HEK293 (cell line): ENCODE measurements around the gene CYP11A1.

ENCODE experiments used
- CTCF ChIA-PET: fragments of 350-600 bp; formaldehyde crosslinking; extraction: SDS; loops from one replicate; lab custom pipeline; 2021; ENCODE audit warnings: antibody characterized with exemption; lab: Yijun Ruan, JAX
- POLR2A ChIA-PET: fragments of 300-600 bp; formaldehyde crosslinking; extraction: SDS; loops from one replicate; lab custom pipeline; 2020; ENCODE audit warnings: antibody characterized with exemption, inconsistent platforms; lab: Yijun Ruan, JAX
- H3K27ac ChIP-seq: fragments of 200-500 bp; sonication (Bioruptor generic); 2 replicates; pipeline ENCODE4 v1.5.1; 2014; ENCODE audit warnings: low read depth, low read length, control low read depth, inconsistent platforms; ENCODE audit errors: extremely low read depth
- H3K36me3 ChIP-seq, 2 experiments: fragments of 200-500 bp in 1 of 2; sonication (Bioruptor generic) in 1 of 2; 1 replicate in 1 of 2; 2 replicates in 1 of 2; pipeline ENCODE4 v1.5.1; 2014 to 2017; ENCODE audit warnings: inconsistent platforms in 2 of 2, low read length in 2 of 2; ENCODE audit not compliant: control insufficient read depth in 2 of 2, insufficient read depth in 1 of 2
- H3K4me1 ChIP-seq: fragments of 200-500 bp; sonication (Bioruptor generic); 2 replicates; pipeline ENCODE4 v1.5.1; 2014; ENCODE audit warnings: mild to moderate bottlenecking, low read length, inconsistent platforms; ENCODE audit not compliant: control insufficient read depth, insufficient read depth
- H3K4me3 ChIP-seq: 2 replicates; pipeline ENCODE4 v1.5.1; 2011; ENCODE audit warnings: low read depth, mild to moderate bottlenecking, control low read depth, low read length, moderate library complexity
- H3K9me3 ChIP-seq: fragments of 200-500 bp; sonication (Bioruptor generic); 2 replicates; pipeline ENCODE4 v1.5.1; 2014; ENCODE audit warnings: low read depth, low read length, inconsistent platforms; ENCODE audit not compliant: control insufficient read depth, insufficient read depth
- GFI1B ChIP-seq: fragments of 450-650 bp; formaldehyde crosslinking; IDR thresholded peaks from 2 replicates; pipeline ENCODE4 v1.5.1; 2016; ENCODE audit warnings: missing biosample characterization, missing genetic modification characterization
- GLIS1 ChIP-seq: fragments of 450-650 bp; formaldehyde crosslinking; IDR thresholded peaks from 2 replicates; pipeline ENCODE4 v1.5.1; 2016; ENCODE audit warnings: missing biosample characterization, missing genetic modification characterization
- GLIS2 ChIP-seq: fragments of 450-650 bp; formaldehyde crosslinking; IDR thresholded peaks from 2 replicates; pipeline ENCODE4 v1.5.1; 2016; ENCODE audit warnings: missing biosample characterization, missing genetic modification characterization
- HOXC10 ChIP-seq: sonication (generic); formaldehyde crosslinking; IDR thresholded peaks from 2 replicates; pipeline ENCODE4 v1.8.1; 2023; ENCODE audit warnings: mild to moderate bottlenecking, missing genetic modification reagents
- KLF1 ChIP-seq: fragments of 450-650 bp; formaldehyde crosslinking; IDR thresholded peaks from 2 replicates; pipeline ENCODE4 v1.5.1; 2016; ENCODE audit warnings: missing biosample characterization, missing genetic modification characterization
- OVOL3 ChIP-seq: fragments of 450-650 bp; formaldehyde crosslinking; IDR thresholded peaks from 2 replicates; pipeline ENCODE4 v1.5.1; 2016; ENCODE audit warnings: missing biosample characterization, missing genetic modification characterization
- TRIM28 ChIP-seq: IDR thresholded peaks from 2 replicates; pipeline ENCODE4 v1.6.1; 2011; ENCODE audit warnings: low read length, control low read depth, borderline replicate concordance
- WT1 ChIP-seq: fragments of 450-650 bp; formaldehyde crosslinking; IDR thresholded peaks from 2 replicates; pipeline ENCODE4 v1.5.1; 2016; ENCODE audit warnings: missing biosample characterization, missing genetic modification characterization
- ZBTB6 ChIP-seq: fragments of 450-650 bp; formaldehyde crosslinking; IDR thresholded peaks from 2 replicates; pipeline ENCODE4 v1.5.1; 2017; ENCODE audit warnings: missing biosample characterization, missing genetic modification characterization
- ZNF223 ChIP-seq: fragments of 450-650 bp; formaldehyde crosslinking; IDR thresholded peaks from 2 replicates; pipeline ENCODE4 v1.5.1; 2016; ENCODE audit warnings: missing biosample characterization, missing genetic modification characterization
- ZNF24 ChIP-seq: fragments of 450-650 bp; formaldehyde crosslinking; IDR thresholded peaks from 2 replicates; pipeline ENCODE4 v1.5.1; 2016; ENCODE audit warnings: missing biosample characterization, missing genetic modification characterization
- ZNF362 ChIP-seq: fragments of 450-650 bp; formaldehyde crosslinking; IDR thresholded peaks from 2 replicates; pipeline ENCODE4 v1.5.1; 2016; ENCODE audit warnings: missing biosample characterization, missing genetic modification characterization
- ZNF426 ChIP-seq: fragments of 450-650 bp; formaldehyde crosslinking; IDR thresholded peaks from 2 replicates; pipeline ENCODE4 v1.5.1; 2017; ENCODE audit warnings: missing biosample characterization, missing genetic modification characterization, mild to moderate bottlenecking, inconsistent platforms, moderate library complexity
- ZNF501 ChIP-seq: fragments of 450-650 bp; formaldehyde crosslinking; IDR thresholded peaks from 2 replicates; pipeline ENCODE4 v1.5.1; 2016; ENCODE audit warnings: missing biosample characterization, missing genetic modification characterization
- ZNF529 ChIP-seq: fragments of 450-650 bp; formaldehyde crosslinking; IDR thresholded peaks from 2 replicates; pipeline ENCODE4 v1.5.1; 2017; ENCODE audit warnings: missing genetic modification characterization, missing biosample characterization; ENCODE audit not compliant: insufficient replicate concordance
- ZNF561 ChIP-seq: fragments of 450-650 bp; IDR thresholded peaks from 2 replicates; pipeline ENCODE4 v1.5.1; 2018; ENCODE audit warnings: missing biosample characterization, missing genetic modification characterization, borderline replicate concordance
- ZNF600 ChIP-seq: fragments of 450-650 bp; formaldehyde crosslinking; IDR thresholded peaks from 2 replicates; pipeline ENCODE4 v1.5.1; 2016; ENCODE audit warnings: missing biosample characterization, missing genetic modification characterization
- TF ChIP-seq, protein P1 (sequence below): fragments of 450-650 bp; formaldehyde crosslinking; IDR thresholded peaks from 2 replicates; pipeline ENCODE4 v1.5.1; 2016; ENCODE audit warnings: missing biosample characterization, missing genetic modification characterization
- TF ChIP-seq, protein P2 (sequence below): fragments of 450-650 bp; formaldehyde crosslinking; IDR thresholded peaks from 2 replicates; pipeline ENCODE4 v1.5.1; 2016; ENCODE audit warnings: missing biosample characterization, missing genetic modification characterization
- TF ChIP-seq, protein P3 (sequence below): fragments of 450-650 bp; formaldehyde crosslinking; IDR thresholded peaks from 2 replicates; pipeline ENCODE4 v1.5.1; 2017; ENCODE audit warnings: missing biosample characterization, missing genetic modification characterization
- TF ChIP-seq, protein P4 (sequence below): fragments of 450-650 bp; formaldehyde crosslinking; IDR thresholded peaks from 2 replicates; pipeline ENCODE4 v1.5.1; 2016; ENCODE audit warnings: missing biosample characterization, missing genetic modification characterization, low read depth

CYP11A1 gene

DNA sequence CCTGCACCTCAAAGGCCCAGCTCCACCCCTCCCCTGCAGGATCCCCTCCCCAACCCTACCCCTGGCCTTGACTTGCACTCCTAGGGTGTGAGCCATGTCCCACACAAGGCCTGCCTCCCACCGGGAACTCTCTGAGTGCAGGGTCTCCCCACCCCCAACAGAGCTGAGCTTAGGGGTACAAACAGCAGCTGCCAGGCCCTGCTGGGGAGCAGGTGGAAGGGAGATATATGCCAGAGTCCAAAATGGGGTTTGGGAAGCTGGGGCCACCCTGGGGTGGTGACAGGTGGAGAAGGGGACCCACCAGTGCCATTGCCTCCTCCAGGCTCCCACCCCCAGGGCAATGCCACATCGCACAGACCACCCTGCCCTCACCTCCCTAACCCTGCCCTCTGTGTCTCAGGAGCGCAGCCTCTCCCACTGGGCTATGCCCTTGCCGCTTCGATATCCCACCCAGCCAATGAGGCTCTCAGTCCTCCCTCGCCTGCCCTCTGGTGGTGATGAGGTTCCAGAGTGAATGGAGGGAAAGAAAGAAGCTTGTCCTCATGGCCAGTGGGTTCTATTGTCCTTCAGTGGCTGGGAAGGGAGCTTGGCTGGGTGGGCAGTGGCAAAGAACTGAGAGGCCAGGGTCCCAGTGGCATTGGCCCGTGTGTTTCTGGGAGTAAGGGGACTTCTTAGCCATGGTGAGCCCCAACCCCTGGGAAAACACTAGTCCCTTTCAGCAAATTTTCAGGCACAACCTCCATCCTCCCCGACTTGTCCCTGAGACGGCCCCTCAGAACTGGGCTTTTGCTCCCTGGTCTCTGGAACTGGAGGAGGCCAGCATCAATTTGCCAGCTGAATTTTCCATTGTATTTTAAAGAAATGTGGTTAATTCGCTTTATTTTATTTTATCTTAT lies 46.8 kb downstream of the CYP11A1 start:
- POLR2A ChIA-PET = interaction anchor here (0.6 kb wide), 1 partner anchor 22 kb away, joined by 4 read pairs; no protein-coding TSS in a partner anchor
- Histone ChIP-seq H3K9me3 (no peaks in the 10 kb centered on the region), H3K27ac (no peak overlapping the region), H3K4me3 (no peak overlapping the region), H3K4me1 (peaks cover 10% of the 10 kb centered on the region), H3K36me3 (no peaks in the 10 kb centered on the region)
- TF ChIP-seq, protein P1, sequence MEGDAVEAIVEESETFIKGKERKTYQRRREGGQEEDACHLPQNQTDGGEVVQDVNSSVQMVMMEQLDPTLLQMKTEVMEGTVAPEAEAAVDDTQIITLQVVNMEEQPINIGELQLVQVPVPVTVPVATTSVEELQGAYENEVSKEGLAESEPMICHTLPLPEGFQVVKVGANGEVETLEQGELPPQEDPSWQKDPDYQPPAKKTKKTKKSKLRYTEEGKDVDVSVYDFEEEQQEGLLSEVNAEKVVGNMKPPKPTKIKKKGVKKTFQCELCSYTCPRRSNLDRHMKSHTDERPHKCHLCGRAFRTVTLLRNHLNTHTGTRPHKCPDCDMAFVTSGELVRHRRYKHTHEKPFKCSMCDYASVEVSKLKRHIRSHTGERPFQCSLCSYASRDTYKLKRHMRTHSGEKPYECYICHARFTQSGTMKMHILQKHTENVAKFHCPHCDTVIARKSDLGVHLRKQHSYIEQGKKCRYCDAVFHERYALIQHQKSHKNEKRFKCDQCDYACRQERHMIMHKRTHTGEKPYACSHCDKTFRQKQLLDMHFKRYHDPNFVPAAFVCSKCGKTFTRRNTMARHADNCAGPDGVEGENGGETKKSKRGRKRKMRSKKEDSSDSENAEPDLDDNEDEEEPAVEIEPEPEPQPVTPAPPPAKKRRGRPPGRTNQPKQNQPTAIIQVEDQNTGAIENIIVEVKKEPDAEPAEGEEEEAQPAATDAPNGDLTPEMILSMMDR = peak; percentile 72
- TF ChIP-seq GLIS1 (tag by site-specific recombination) = peak; percentile 90
- 0 out of 2 replicates have a peak, but pooled peaks have one; percentile 36 for TF ChIP-seq ZNF600
- TF ChIP-seq, protein P2, sequence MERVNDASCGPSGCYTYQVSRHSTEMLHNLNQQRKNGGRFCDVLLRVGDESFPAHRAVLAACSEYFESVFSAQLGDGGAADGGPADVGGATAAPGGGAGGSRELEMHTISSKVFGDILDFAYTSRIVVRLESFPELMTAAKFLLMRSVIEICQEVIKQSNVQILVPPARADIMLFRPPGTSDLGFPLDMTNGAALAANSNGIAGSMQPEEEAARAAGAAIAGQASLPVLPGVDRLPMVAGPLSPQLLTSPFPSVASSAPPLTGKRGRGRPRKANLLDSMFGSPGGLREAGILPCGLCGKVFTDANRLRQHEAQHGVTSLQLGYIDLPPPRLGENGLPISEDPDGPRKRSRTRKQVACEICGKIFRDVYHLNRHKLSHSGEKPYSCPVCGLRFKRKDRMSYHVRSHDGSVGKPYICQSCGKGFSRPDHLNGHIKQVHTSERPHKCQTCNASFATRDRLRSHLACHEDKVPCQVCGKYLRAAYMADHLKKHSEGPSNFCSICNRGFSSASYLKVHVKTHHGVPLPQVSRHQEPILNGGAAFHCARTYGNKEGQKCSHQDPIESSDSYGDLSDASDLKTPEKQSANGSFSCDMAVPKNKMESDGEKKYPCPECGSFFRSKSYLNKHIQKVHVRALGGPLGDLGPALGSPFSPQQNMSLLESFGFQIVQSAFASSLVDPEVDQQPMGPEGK (tag by site-specific recombination) = peak; percentile 38; the same call in 1 of the 2 replicates
- TF ChIP-seq TRIM28 = peak; percentile 90; the same call in 1 of the 2 replicates
- TF ChIP-seq, protein P3, sequence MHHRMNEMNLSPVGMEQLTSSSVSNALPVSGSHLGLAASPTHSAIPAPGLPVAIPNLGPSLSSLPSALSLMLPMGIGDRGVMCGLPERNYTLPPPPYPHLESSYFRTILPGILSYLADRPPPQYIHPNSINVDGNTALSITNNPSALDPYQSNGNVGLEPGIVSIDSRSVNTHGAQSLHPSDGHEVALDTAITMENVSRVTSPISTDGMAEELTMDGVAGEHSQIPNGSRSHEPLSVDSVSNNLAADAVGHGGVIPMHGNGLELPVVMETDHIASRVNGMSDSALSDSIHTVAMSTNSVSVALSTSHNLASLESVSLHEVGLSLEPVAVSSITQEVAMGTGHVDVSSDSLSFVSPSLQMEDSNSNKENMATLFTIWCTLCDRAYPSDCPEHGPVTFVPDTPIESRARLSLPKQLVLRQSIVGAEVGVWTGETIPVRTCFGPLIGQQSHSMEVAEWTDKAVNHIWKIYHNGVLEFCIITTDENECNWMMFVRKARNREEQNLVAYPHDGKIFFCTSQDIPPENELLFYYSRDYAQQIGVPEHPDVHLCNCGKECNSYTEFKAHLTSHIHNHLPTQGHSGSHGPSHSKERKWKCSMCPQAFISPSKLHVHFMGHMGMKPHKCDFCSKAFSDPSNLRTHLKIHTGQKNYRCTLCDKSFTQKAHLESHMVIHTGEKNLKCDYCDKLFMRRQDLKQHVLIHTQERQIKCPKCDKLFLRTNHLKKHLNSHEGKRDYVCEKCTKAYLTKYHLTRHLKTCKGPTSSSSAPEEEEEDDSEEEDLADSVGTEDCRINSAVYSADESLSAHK (tag by site-specific recombination) = no peak
- TF ChIP-seq GFI1B (tag by site-specific recombination) = no peak
- 0 out of 2 replicates have a peak, but pooled peaks have one; percentile 22 for TF ChIP-seq WT1
- peak; percentile 46; the same call in 1 of the 2 replicates for TF ChIP-seq KLF1 (tag by site-specific recombination)
- no peak for TF ChIP-seq ZNF24 (tag by site-specific recombination)
- 0 out of 2 replicates have a peak, but pooled peaks have one; percentile 41 for TF ChIP-seq GLIS2 (tag by site-specific recombination)
- CTCF ChIA-PET = interaction anchor here (0.6 to 16.8 kb wide), 36 partner anchors 10 to 954 kb away, joined by 3 to 301 read pairs (median 4); partner anchors contain the start of gene ISLR2

- CTCF ChIA-PET = interaction anchor here (0.6 to 16.8 kb wide), 19 partner anchors 9 to 422 kb away, joined by 3 to 301 read pairs (median 4); partner anchors contain the start of gene ISLR2
- Histone ChIP-seq H3K36me3 (no peaks in the 10 kb centered on the region), H3K4me1 (peaks cover 17% of the 10 kb centered on the region), H3K9me3 (no peaks in the 10 kb centered on the region), H3K4me3 (no peak overlapping the region), H3K27ac (no peak overlapping the region)
- POLR2A ChIA-PET = no interaction called here
- TF ChIP-seq ZNF223 (tag by site-specific recombination) (no peak), ZNF529 (no peak), ZNF426 (tag by site-specific recombination) (no peak), ZNF501 (tag by site-specific recombination) (no peak), ZNF362 (tag by site-specific recombination) (no peak), ZBTB6 (no peak), HOXC10 (CRISPR knock-in tag) (no peak), OVOL3 (tag by site-specific recombination) (no peak), ZNF561 (tag by site-specific recombination) (no peak)
- TF ChIP-seq, protein P4, sequence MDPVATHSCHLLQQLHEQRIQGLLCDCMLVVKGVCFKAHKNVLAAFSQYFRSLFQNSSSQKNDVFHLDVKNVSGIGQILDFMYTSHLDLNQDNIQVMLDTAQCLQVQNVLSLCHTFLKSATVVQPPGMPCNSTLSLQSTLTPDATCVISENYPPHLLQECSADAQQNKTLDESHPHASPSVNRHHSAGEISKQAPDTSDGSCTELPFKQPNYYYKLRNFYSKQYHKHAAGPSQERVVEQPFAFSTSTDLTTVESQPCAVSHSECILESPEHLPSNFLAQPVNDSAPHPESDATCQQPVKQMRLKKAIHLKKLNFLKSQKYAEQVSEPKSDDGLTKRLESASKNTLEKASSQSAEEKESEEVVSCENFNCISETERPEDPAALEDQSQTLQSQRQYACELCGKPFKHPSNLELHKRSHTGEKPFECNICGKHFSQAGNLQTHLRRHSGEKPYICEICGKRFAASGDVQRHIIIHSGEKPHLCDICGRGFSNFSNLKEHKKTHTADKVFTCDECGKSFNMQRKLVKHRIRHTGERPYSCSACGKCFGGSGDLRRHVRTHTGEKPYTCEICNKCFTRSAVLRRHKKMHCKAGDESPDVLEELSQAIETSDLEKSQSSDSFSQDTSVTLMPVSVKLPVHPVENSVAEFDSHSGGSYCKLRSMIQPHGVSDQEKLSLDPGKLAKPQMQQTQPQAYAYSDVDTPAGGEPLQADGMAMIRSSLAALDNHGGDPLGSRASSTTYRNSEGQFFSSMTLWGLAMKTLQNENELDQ = no peak
These were observed 47.7 kb downstream of the CYP11A1 start for GRCh38 chr15:74319596-74320351.
